HEK293 (cell line): Measurements from ENCODE around the gene MCAT.

Source experiments
- CTCF ChIA-PET: fragments of 350-600 bp; formaldehyde crosslinking; extraction: SDS; loops from one replicate; lab custom pipeline; 2021; ENCODE audit warnings: antibody characterized with exemption; lab: Yijun Ruan, JAX
- POLR2A ChIA-PET: fragments of 300-600 bp; formaldehyde crosslinking; extraction: SDS; loops from one replicate; lab custom pipeline; 2020; ENCODE audit warnings: antibody characterized with exemption, inconsistent platforms; lab: Yijun Ruan, JAX
- H3K27ac ChIP-seq: fragments of 200-500 bp; sonication (Bioruptor generic); 2 replicates; pipeline ENCODE4 v1.5.1; 2014; ENCODE audit warnings: low read depth, low read length, control low read depth, inconsistent platforms; ENCODE audit errors: extremely low read depth
- H3K36me3 ChIP-seq, 2 experiments: fragments of 200-500 bp in 1 of 2; sonication (Bioruptor generic) in 1 of 2; 1 replicate in 1 of 2; 2 replicates in 1 of 2; pipeline ENCODE4 v1.5.1; 2014 to 2017; ENCODE audit warnings: inconsistent platforms in 2 of 2, low read length in 2 of 2; ENCODE audit not compliant: control insufficient read depth in 2 of 2, insufficient read depth in 1 of 2
- H3K4me1 ChIP-seq: fragments of 200-500 bp; sonication (Bioruptor generic); 2 replicates; pipeline ENCODE4 v1.5.1; 2014; ENCODE audit warnings: mild to moderate bottlenecking, low read length, inconsistent platforms; ENCODE audit not compliant: control insufficient read depth, insufficient read depth
- H3K4me3 ChIP-seq: 2 replicates; pipeline ENCODE4 v1.5.1; 2011; ENCODE audit warnings: low read depth, mild to moderate bottlenecking, control low read depth, low read length, moderate library complexity
- H3K9me3 ChIP-seq: fragments of 200-500 bp; sonication (Bioruptor generic); 2 replicates; pipeline ENCODE4 v1.5.1; 2014; ENCODE audit warnings: low read depth, low read length, inconsistent platforms; ENCODE audit not compliant: control insufficient read depth, insufficient read depth
- FEZF1 ChIP-seq: fragments of 450-650 bp; formaldehyde crosslinking; IDR thresholded peaks from 2 replicates; pipeline ENCODE4 v1.5.1; 2016; ENCODE audit warnings: missing biosample characterization, missing genetic modification characterization
- GFI1B ChIP-seq: fragments of 450-650 bp; formaldehyde crosslinking; IDR thresholded peaks from 2 replicates; pipeline ENCODE4 v1.5.1; 2016; ENCODE audit warnings: missing biosample characterization, missing genetic modification characterization
- GLIS1 ChIP-seq: fragments of 450-650 bp; formaldehyde crosslinking; IDR thresholded peaks from 2 replicates; pipeline ENCODE4 v1.5.1; 2016; ENCODE audit warnings: missing biosample characterization, missing genetic modification characterization
- GLIS2 ChIP-seq: fragments of 450-650 bp; formaldehyde crosslinking; IDR thresholded peaks from 2 replicates; pipeline ENCODE4 v1.5.1; 2016; ENCODE audit warnings: missing biosample characterization, missing genetic modification characterization
- KLF7 ChIP-seq: fragments of 450-650 bp; formaldehyde crosslinking; IDR thresholded peaks from 2 replicates; pipeline ENCODE4 v1.5.1; 2016; ENCODE audit warnings: missing biosample characterization, missing genetic modification characterization, borderline replicate concordance
- KLF8 ChIP-seq: fragments of 450-650 bp; formaldehyde crosslinking; IDR thresholded peaks from 2 replicates; pipeline ENCODE4 v1.5.1; 2016; ENCODE audit warnings: missing biosample characterization, missing genetic modification characterization
- KLF9 ChIP-seq: fragments of 450-650 bp; formaldehyde crosslinking; IDR thresholded peaks from 2 replicates; pipeline ENCODE4 v1.5.1; 2016; ENCODE audit warnings: missing biosample characterization, missing genetic modification characterization, low read depth
- SCRT2 ChIP-seq: fragments of 450-650 bp; formaldehyde crosslinking; IDR thresholded peaks from 2 replicates; pipeline ENCODE4 v1.5.1; 2016; ENCODE audit warnings: missing biosample characterization, missing genetic modification characterization
- SP3 ChIP-seq: fragments of 450-650 bp; formaldehyde crosslinking; IDR thresholded peaks from 2 replicates; pipeline ENCODE4 v1.5.1; 2016; ENCODE audit warnings: missing biosample characterization, missing genetic modification characterization
- ZBTB17 ChIP-seq: fragments of 450-650 bp; formaldehyde crosslinking; IDR thresholded peaks from 2 replicates; pipeline ENCODE4 v1.5.1; 2016; ENCODE audit warnings: missing biosample characterization, missing genetic modification characterization
- ZFP69B ChIP-seq: fragments of 450-650 bp; formaldehyde crosslinking; IDR thresholded peaks from 2 replicates; pipeline ENCODE4 v1.5.1; 2016; ENCODE audit warnings: missing biosample characterization, missing genetic modification characterization
- ZIC2 ChIP-seq: fragments of 450-650 bp; formaldehyde crosslinking; IDR thresholded peaks from 2 replicates; pipeline ENCODE4 v1.5.1; 2016; ENCODE audit warnings: missing biosample characterization, missing genetic modification characterization
- ZNF175 ChIP-seq: fragments of 450-650 bp; formaldehyde crosslinking; IDR thresholded peaks from 2 replicates; pipeline ENCODE4 v1.5.1; 2016; ENCODE audit warnings: missing biosample characterization, missing genetic modification characterization
- ZNF18 ChIP-seq: fragments of 450-650 bp; formaldehyde crosslinking; IDR thresholded peaks from 2 replicates; pipeline ENCODE4 v1.5.1; 2016; ENCODE audit warnings: missing biosample characterization, missing genetic modification characterization
- ZNF341 ChIP-seq: fragments of 450-650 bp; formaldehyde crosslinking; IDR thresholded peaks from 2 replicates; pipeline ENCODE4; 2016; ENCODE audit warnings: low read depth, missing biosample characterization, missing genetic modification characterization
- ZNF391 ChIP-seq: fragments of 450-650 bp; formaldehyde crosslinking; IDR thresholded peaks from 2 replicates; pipeline ENCODE4 v1.5.1; 2016; ENCODE audit warnings: low read depth, missing biosample characterization, missing genetic modification characterization, borderline replicate concordance
- ZNF600 ChIP-seq: fragments of 450-650 bp; formaldehyde crosslinking; IDR thresholded peaks from 2 replicates; pipeline ENCODE4 v1.5.1; 2016; ENCODE audit warnings: missing biosample characterization, missing genetic modification characterization
- ZNF645 ChIP-seq: fragments of 450-650 bp; formaldehyde crosslinking; IDR thresholded peaks from 2 replicates; pipeline ENCODE4; 2016; ENCODE audit warnings: missing biosample characterization, missing genetic modification characterization
- ZNF664 ChIP-seq: fragments of 450-650 bp; formaldehyde crosslinking; IDR thresholded peaks from 2 replicates; pipeline ENCODE4 v1.5.1; 2016; ENCODE audit warnings: missing biosample characterization, missing genetic modification characterization
- TF ChIP-seq, protein P1 (sequence below): fragments of 450-650 bp; formaldehyde crosslinking; IDR thresholded peaks from 2 replicates; pipeline ENCODE4 v1.5.1; 2017; ENCODE audit warnings: missing biosample characterization, mild to moderate bottlenecking, missing genetic modification characterization, moderate library complexity
- TF ChIP-seq, protein P2 (sequence below): fragments of 450-650 bp; IDR thresholded peaks from 2 replicates; pipeline ENCODE4 v1.5.1; 2018; ENCODE audit warnings: missing biosample characterization, mild to moderate bottlenecking, missing genetic modification characterization
- TF ChIP-seq, protein P3 (sequence below): fragments of 450-650 bp; formaldehyde crosslinking; IDR thresholded peaks from 2 replicates; pipeline ENCODE4 v1.5.1; 2016; ENCODE audit warnings: missing biosample characterization, missing genetic modification characterization

The MCAT gene

GRCh38 chr22:43129426-43130425 is 13.5 kb downstream of the MCAT start:
- H3K27ac ChIP-seq, result no peak overlapping the region

DNA sequence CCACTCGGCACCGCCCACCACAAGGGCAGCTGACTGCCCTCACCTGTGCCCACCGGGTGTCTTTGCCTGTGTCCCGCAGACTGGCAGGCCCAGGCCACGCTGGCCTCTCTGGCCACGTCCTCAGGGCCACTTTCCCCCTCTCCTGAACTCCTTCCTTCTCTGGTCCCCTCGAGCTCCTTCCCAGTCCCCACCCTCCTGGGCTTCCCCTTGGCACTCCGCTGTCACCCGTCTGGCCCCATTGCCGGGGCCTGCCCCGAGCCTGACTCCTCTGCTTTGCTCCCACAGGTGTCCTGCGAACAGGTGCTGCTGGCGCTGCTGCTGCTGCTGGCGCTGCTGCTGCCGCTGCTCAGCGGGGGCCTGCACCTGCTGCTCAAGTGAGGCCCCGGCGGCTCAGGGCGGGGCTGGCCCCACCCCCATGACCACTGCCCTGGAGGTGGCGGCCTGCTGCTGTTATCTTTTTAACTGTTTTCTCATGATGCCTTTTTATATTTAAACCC is 14.2 kb downstream of the MCAT start:
- Histone ChIP-seq H3K4me3 (no peak overlapping the region), H3K9me3 (no peaks in the 10 kb centered on the region), H3K4me1 (peaks cover 3% of the 10 kb centered on the region), H3K36me3 (peaks cover 12 to 31% of the 10 kb centered on the region in 2 experiments), H3K27ac (no peak overlapping the region; the same call in 1 of the 2 replicates)
- CTCF ChIA-PET, result no interaction called here
- POLR2A ChIA-PET, result interaction anchor here (1.9 kb wide), 1 partner anchor 14 kb away, joined by 6 read pairs; the partner anchor contains the start of gene MCAT
- TF ChIP-seq ZBTB17 (tag by site-specific recombination), result no peak
- 0 out of 2 replicates have a peak, but pooled peaks have one; percentile 12 for TF ChIP-seq ZFP69B (tag by site-specific recombination)
- peak; percentile 11; the same call in 1 of the 2 replicates for TF ChIP-seq FEZF1
- TF ChIP-seq KLF7, result peak; percentile 90; the same call in 1 of the 2 replicates
- TF ChIP-seq ZNF645 (tag by site-specific recombination), result 0 out of 2 replicates have a peak, but pooled peaks have one; percentile 28
- peak; percentile 59 for TF ChIP-seq SP3
- TF ChIP-seq SCRT2 (tag by site-specific recombination), result peak; percentile 100
- TF ChIP-seq, protein P1, sequence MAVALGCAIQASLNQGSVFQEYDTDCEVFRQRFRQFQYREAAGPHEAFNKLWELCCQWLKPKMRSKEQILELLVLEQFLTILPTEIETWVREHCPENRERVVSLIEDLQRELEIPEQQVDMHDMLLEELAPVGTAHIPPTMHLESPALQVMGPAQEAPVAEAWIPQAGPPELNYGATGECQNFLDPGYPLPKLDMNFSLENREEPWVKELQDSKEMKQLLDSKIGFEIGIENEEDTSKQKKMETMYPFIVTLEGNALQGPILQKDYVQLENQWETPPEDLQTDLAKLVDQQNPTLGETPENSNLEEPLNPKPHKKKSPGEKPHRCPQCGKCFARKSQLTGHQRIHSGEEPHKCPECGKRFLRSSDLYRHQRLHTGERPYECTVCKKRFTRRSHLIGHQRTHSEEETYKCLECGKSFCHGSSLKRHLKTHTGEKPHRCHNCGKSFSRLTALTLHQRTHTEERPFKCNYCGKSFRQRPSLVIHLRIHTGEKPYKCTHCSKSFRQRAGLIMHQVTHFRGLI, result no peak
- TF ChIP-seq ZNF175 (tag by site-specific recombination), result no peak
- no peak for TF ChIP-seq ZNF18 (tag by site-specific recombination)
- TF ChIP-seq, protein P2, sequence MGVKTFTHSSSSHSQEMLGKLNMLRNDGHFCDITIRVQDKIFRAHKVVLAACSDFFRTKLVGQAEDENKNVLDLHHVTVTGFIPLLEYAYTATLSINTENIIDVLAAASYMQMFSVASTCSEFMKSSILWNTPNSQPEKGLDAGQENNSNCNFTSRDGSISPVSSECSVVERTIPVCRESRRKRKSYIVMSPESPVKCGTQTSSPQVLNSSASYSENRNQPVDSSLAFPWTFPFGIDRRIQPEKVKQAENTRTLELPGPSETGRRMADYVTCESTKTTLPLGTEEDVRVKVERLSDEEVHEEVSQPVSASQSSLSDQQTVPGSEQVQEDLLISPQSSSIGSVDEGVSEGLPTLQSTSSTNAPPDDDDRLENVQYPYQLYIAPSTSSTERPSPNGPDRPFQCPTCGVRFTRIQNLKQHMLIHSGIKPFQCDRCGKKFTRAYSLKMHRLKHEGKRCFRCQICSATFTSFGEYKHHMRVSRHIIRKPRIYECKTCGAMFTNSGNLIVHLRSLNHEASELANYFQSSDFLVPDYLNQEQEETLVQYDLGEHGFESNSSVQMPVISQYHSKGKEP (tag by site-specific recombination), result peak; percentile 77
- TF ChIP-seq KLF8 (tag by site-specific recombination), result peak; percentile 41; the same call in 1 of the 2 replicates

More at GRCh38 chr22:43129426-43130425, 13.5 kb downstream of the MCAT start:
- no peak overlapping the region for H3K4me3 ChIP-seq
- POLR2A ChIA-PET, result interaction anchor here (0.6 to 1.2 kb wide), 4 partner anchors 9 to 607 kb away, joined by 3 to 6 read pairs (median 4); no protein-coding TSS in a partner anchor
- peaks cover 17 to 39% of the 10 kb centered on the region in 2 experiments for H3K36me3 ChIP-seq
- H3K9me3 ChIP-seq, result no peaks in the 10 kb centered on the region
- CTCF ChIA-PET, result interaction anchor here (0.6 kb wide), 1 partner anchor 26 kb away, joined by 3 read pairs; no protein-coding TSS in a partner anchor
- peaks cover 3% of the 10 kb centered on the region for H3K4me1 ChIP-seq
- TF ChIP-seq GLIS2 (0 out of 2 replicates have a peak, but pooled peaks have one; percentile 40), GLIS1 (tag by site-specific recombination) (peak; percentile 53), ZNF600 (tag by site-specific recombination) (peak; percentile 41; the same call in 1 of the 2 replicates), KLF9 (tag by site-specific recombination) (0 out of 2 replicates have a peak, but pooled peaks have one; percentile 12), GFI1B (tag by site-specific recombination) (no peak), ZIC2 (peak; percentile 85), ZNF664 (tag by site-specific recombination) (peak; percentile 38; the same call in 1 of the 2 replicates), ZNF391 (tag by site-specific recombination) (no peak), ZNF341 (tag by site-specific recombination) (peak; percentile 51)
- TF ChIP-seq, protein P3, sequence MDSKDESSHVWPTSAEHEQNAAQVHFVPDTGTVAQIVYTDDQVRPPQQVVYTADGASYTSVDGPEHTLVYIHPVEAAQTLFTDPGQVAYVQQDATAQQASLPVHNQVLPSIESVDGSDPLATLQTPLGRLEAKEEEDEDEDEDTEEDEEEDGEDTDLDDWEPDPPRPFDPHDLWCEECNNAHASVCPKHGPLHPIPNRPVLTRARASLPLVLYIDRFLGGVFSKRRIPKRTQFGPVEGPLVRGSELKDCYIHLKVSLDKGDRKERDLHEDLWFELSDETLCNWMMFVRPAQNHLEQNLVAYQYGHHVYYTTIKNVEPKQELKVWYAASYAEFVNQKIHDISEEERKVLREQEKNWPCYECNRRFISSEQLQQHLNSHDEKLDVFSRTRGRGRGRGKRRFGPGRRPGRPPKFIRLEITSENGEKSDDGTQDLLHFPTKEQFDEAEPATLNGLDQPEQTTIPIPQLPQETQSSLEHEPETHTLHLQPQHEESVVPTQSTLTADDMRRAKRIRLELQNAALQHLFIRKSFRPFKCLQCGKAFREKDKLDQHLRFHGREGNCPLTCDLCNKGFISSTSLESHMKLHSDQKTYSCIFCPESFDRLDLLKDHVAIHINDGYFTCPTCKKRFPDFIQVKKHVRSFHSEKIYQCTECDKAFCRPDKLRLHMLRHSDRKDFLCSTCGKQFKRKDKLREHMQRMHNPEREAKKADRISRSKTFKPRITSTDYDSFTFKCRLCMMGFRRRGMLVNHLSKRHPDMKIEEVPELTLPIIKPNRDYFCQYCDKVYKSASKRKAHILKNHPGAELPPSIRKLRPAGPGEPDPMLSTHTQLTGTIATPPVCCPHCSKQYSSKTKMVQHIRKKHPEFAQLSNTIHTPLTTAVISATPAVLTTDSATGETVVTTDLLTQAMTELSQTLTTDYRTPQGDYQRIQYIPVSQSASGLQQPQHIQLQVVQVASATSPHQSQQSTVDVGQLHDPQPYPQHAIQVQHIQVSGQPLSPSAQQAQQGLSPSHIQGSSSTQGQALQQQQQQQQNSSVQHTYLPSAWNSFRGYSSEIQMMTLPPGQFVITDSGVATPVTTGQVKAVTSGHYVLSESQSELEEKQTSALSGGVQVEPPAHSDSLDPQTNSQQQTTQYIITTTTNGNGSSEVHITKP (tag by site-specific recombination), result peak; percentile 66; the same call in 1 of the 2 replicates
- TF ChIP-seq, all 188 proteins: peak for 8
